GM21447 (cell line): ENCODE results near the gene LPA.
A peak's percentile ranks its signal among the peaks of the same experiment; 100 is the strongest.
"Not testable (repeated sequence)": the region's sequence is repeated elsewhere in the genome, so short reads cannot be mapped to it uniquely, and the experiment has no call there.

ENCODE experiments used
- ATAC-seq: cut with Tn5 transposase; IDR thresholded peaks from one replicate; pipeline ENCODE4 v1.9.1; 2021; ENCODE audit not compliant: unreplicated experiment

The LPA gene

GRCh38 chr6:160662429-160662828, 1.6 kb downstream of the LPA start:
- ATAC-seq, result no peak

- no peak for ATAC-seq
These were observed 2.9 kb downstream of the LPA start for GRCh38 chr6:160661216-160661615.

- ATAC-seq, result no peak
These were observed 4.5 kb downstream of the LPA start for GRCh38 chr6:160659562-160659961.

GRCh38 chr6:160634706-160635105, 29.4 kb downstream of the LPA start:
- ATAC-seq, result no peak

- ATAC-seq, result no peak
These were observed 67.9 kb downstream of the LPA start for GRCh38 chr6:160595838-160596832.

- ATAC-seq, result not testable (repeated sequence)
These were observed 68.8 kb downstream of the LPA start for GRCh38 chr6:160595297-160595696.

GRCh38 chr6:160586374-160586773, 77.7 kb downstream of the LPA start:
- no peak for ATAC-seq

GRCh38 chr6:160583794-160584193, 80.3 kb downstream of the LPA start:
- no peak for ATAC-seq

GRCh38 chr6:160581406-160581805, 82.7 kb downstream of the LPA start:
- no peak for ATAC-seq

GRCh38 chr6:160578515-160578914, 85.6 kb downstream of the LPA start:
- not testable (repeated sequence) for ATAC-seq

GRCh38 chr6:160573943-160574342, 90.1 kb downstream of the LPA start:
- no peak for ATAC-seq

- not testable (repeated sequence) for ATAC-seq
These were observed 92.9 kb downstream of the LPA start for GRCh38 chr6:160571201-160571600.

GRCh38 chr6:160544802-160545201, 119.3 kb downstream of the LPA start:
- ATAC-seq, result no peak

GRCh38 chr6:160535270-160535669, 128.8 kb downstream of the LPA start:
- no peak for ATAC-seq

GRCh38 chr6:160534050-160534696, 129.9 kb downstream of the LPA start:
- peak; percentile 76 for ATAC-seq

- no peak for ATAC-seq
These were observed 131.8 kb downstream of the LPA start for GRCh38 chr6:160532315-160532714.

- ATAC-seq, result no peak
These were observed 132.2 kb downstream of the LPA start for GRCh38 chr6:160531826-160532225.

- ATAC-seq, result not testable (repeated sequence)
These were observed 134.6 kb downstream of the LPA start for GRCh38 chr6:160529524-160529923.

GRCh38 chr6:160523223-160523622, 140.9 kb downstream of the LPA start:
- ATAC-seq, result no peak

- peak; percentile 65 for ATAC-seq
These were observed 143.8 kb downstream of the LPA start for GRCh38 chr6:160520043-160520904.

GRCh38 chr6:160519603-160520042, 144.5 kb downstream of the LPA start:
- peak; percentile 85 for ATAC-seq
